Measurements from ENCODE around the gene TPH1. TPM values are rescaled to one million over a fixed set of nuclear protein-coding genes. Genes with fewer than 3 reads are reported as not detected.

The TPH1 gene
- total and polyA plus RNA-seq, 11 donors, result 0.06 to 0.45 (median 0.18) TPM; not detected in 5

DNA sequence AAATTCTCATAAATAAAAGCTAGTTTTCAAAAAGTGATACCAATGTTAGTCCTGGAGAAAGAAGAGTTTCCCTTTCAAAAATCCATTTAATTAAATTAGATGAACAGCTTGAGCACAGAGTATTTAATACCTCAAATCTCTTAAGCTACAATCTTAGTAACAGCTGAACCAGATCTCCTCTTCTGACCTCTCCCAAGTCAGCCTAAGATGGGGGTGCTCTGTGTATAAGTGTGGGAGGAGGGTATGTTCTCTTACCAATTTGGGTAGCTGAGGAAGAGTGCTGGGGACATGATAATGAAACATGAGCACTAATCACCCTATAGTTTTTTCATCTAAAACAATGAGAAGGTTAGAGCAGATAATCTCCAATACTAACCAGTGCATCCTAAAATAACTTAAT lies 9.6 kb downstream of the TPH1 start:
- no peaks in the 10 kb centered on the region for H3K9me3 ChIP-seq
- TF ChIP-seq CTCF (IDR thresholded peaks at IDR 0.05) (no peak), POLR2A (IDR thresholded peaks at IDR 0.05) (no peak)
- intact Hi-C loops (cut with DNase I), result no loop called here
- no peak overlapping the region for H3K4me3 ChIP-seq
- H3K27ac ChIP-seq, result no peak overlapping the region
- H3K27me3 ChIP-seq, result no peaks in the 10 kb centered on the region
- ATAC-seq (no peak), DNase-seq (no peak)
- H3K4me1 ChIP-seq, result no peaks in the 10 kb centered on the region
- H3K36me3 ChIP-seq, result no peaks in the 10 kb centered on the region

DNA sequence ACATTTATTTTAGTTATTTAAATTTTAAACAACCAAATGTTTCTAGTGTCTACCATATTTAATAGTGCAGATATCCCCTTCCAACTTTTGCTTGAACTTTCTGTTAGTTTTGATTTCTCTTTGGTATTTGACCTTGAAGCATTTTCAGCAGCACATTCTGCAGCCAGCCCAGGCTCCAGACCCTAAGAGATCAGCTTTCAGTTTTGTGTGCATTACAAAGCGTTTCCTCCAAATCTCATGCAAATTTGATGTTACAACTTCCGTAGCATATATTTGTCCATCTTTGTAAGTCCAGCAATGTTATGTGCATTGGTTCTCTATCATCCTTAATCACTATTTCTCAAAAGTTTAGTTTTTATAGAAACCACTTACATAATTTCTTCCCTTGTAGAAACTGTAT lies 18.6 kb downstream of the TPH1 start:
- Histone ChIP-seq H3K36me3 (no peaks in the 10 kb centered on the region), H3K27me3 (no peaks in the 10 kb centered on the region), H3K27ac (no peak overlapping the region), H3K4me3 (no peak overlapping the region), H3K4me1 (no peaks in the 10 kb centered on the region), H3K9me3 (no peaks in the 10 kb centered on the region)
- intact Hi-C loops (cut with DNase I), result no loop called here
- TF ChIP-seq POLR2A (IDR thresholded peaks at IDR 0.05) (no peak), CTCF (IDR thresholded peaks at IDR 0.05) (no peak)
- ATAC-seq (no peak), DNase-seq (no peak)
- 89 to 91% (median 89%) methylated on average over 2 of the region's 2 CpGs for WGBS, 4 donors

GRCh38 chr11:18022419-18022818 lies 23.6 kb downstream of the TPH1 start:
- Histone ChIP-seq H3K27me3 (no peaks in the 10 kb centered on the region), H3K36me3 (no peaks in the 10 kb centered on the region), H3K9me3 (no peaks in the 10 kb centered on the region), H3K4me1 (no peaks in the 10 kb centered on the region), H3K4me3 (no peak overlapping the region), H3K27ac (no peak overlapping the region)
- intact Hi-C loops (cut with DNase I), result no loop called here
- DNase-seq, result no peak
- no peak for ATAC-seq
- TF ChIP-seq CTCF (IDR thresholded peaks at IDR 0.05) (no peak), POLR2A (IDR thresholded peaks at IDR 0.05) (no peak)
- WGBS, 4 donors, result 82 to 96% (median 91%) methylated on average over 1 of the region's 1 CpG

- no peaks in the 10 kb centered on the region for H3K9me3 ChIP-seq
- H3K36me3 ChIP-seq, result no peaks in the 10 kb centered on the region
- H3K4me1 ChIP-seq, result no peaks in the 10 kb centered on the region
- H3K27ac ChIP-seq, result no peak overlapping the region
- H3K27me3 ChIP-seq, result no peaks in the 10 kb centered on the region
- ATAC-seq (no peak), DNase-seq (no peak)
- intact Hi-C loops (cut with DNase I), result loop anchor here in 5 of 10 donors (10.0 kb wide), 1 partner anchor 85 kb away; the partner anchor contains the start of gene SAAL1 (in 5 of the 5)
- no peak overlapping the region for H3K4me3 ChIP-seq
- no peak for TF ChIP-seq POLR2A (IDR thresholded peaks at IDR 0.05)
Measured at GRCh38 chr11:18019650-18020049, 26.4 kb downstream of the TPH1 start.

- DNase-seq (no peak), ATAC-seq (no peak)
- Histone ChIP-seq H3K4me1 (peaks cover 0 to 17% (median 6%) of the 10 kb centered on the region in 12 donors), H3K27me3 (no peaks in the 10 kb centered on the region), H3K9me3 (no peaks in the 10 kb centered on the region), H3K27ac (no peak overlapping the region), H3K4me3 (no peak overlapping the region), H3K36me3 (no peaks in the 10 kb centered on the region)
- WGBS, 4 donors, result 79 to 94% (median 91%) methylated on average over 2 of the region's 2 CpGs
- intact Hi-C loops (cut with DNase I), result loop anchor here in 5 of 10 donors (10.0 kb wide), 1 partner anchor 88 kb away; the partner anchor contains the start of gene SAAL1 (in 5 of the 5)
- TF ChIP-seq CTCF (IDR thresholded peaks at IDR 0.05), result no peak
- TF ChIP-seq POLR2A (IDR thresholded peaks at IDR 0.05), result no peak
Measured at GRCh38 chr11:18016789-18017188, 29.3 kb downstream of the TPH1 start.
